ENCODE measurements around the gene HRH2. TPM values are rescaled to one million over a fixed set of nuclear protein-coding genes. Genes with fewer than 3 reads are reported as not detected.

Gene HRH2
- total RNA-seq, 1 experiment from 2014 or later, result 9.3 TPM

DNA sequence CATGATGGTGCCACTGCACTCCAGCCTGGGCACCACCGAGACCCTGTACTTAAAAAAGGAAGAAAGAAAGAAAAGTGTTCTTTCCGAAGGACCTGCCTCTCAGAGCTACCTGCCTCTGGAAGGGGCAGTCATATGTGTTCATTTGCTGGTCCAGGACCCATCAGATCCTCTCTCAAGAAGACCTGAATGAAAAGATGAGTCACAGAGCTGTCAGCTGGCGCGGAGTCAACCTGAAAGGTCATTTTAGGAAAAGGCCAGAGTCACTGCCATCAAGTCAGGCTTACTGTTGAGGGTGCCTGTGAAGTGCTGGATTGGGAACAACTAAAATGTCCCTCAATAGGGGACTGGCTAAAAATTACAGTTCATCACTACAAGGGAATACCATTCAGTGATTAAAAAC is 14.9 kb upstream of the HRH2 start:
- H3K36me3 Mint-ChIP-seq, result peaks cover 18% of the 10 kb centered on the region
- DNase-seq (ENCODE audit: low spot score) (no peak), ATAC-seq (no peak)
- no peak overlapping the region for H3K4me3 Mint-ChIP-seq
- TF ChIP-seq ZNF121 (CRISPR knock-in tag; IDR thresholded peaks at IDR 0.05) (no peak), CREB1 (CRISPR knock-in tag; IDR thresholded peaks at IDR 0.05) (no peak), NFATC4 (CRISPR knock-in tag; IDR thresholded peaks at IDR 0.05) (no peak), GTF2I (CRISPR knock-in tag; conservative IDR thresholded peaks at IDR 0.05) (no peak), JUN (CRISPR knock-in tag; IDR thresholded peaks at IDR 0.05) (no peak), SMAD4 (CRISPR knock-in tag; IDR thresholded peaks at IDR 0.05) (no peak), NFE2L1 (CRISPR knock-in tag; IDR thresholded peaks at IDR 0.05) (no peak), TP53 (CRISPR knock-in tag; IDR thresholded peaks at IDR 0.05) (no peak), EMX1 (CRISPR knock-in tag; IDR thresholded peaks at IDR 0.05) (no peak), FOXJ3 (CRISPR knock-in tag; IDR thresholded peaks at IDR 0.05; ENCODE audit: borderline replicate concordance) (no peak), SOX15 (CRISPR knock-in tag; IDR thresholded peaks at IDR 0.05) (no peak), FOXP1 (CRISPR knock-in tag; IDR thresholded peaks at IDR 0.05; ENCODE audit: borderline replicate concordance) (no peak)
- TF ChIP-seq, protein P1, sequence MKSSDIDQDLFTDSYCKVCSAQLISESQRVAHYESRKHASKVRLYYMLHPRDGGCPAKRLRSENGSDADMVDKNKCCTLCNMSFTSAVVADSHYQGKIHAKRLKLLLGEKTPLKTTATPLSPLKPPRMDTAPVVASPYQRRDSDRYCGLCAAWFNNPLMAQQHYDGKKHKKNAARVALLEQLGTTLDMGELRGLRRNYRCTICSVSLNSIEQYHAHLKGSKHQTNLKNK (CRISPR knock-in tag; IDR thresholded peaks at IDR 0.05), result no peak
- TF ChIP-seq, protein P2, sequence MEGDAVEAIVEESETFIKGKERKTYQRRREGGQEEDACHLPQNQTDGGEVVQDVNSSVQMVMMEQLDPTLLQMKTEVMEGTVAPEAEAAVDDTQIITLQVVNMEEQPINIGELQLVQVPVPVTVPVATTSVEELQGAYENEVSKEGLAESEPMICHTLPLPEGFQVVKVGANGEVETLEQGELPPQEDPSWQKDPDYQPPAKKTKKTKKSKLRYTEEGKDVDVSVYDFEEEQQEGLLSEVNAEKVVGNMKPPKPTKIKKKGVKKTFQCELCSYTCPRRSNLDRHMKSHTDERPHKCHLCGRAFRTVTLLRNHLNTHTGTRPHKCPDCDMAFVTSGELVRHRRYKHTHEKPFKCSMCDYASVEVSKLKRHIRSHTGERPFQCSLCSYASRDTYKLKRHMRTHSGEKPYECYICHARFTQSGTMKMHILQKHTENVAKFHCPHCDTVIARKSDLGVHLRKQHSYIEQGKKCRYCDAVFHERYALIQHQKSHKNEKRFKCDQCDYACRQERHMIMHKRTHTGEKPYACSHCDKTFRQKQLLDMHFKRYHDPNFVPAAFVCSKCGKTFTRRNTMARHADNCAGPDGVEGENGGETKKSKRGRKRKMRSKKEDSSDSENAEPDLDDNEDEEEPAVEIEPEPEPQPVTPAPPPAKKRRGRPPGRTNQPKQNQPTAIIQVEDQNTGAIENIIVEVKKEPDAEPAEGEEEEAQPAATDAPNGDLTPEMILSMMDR (IDR thresholded peaks at IDR 0.05), result no peak
- TF ChIP-seq, protein P3, sequence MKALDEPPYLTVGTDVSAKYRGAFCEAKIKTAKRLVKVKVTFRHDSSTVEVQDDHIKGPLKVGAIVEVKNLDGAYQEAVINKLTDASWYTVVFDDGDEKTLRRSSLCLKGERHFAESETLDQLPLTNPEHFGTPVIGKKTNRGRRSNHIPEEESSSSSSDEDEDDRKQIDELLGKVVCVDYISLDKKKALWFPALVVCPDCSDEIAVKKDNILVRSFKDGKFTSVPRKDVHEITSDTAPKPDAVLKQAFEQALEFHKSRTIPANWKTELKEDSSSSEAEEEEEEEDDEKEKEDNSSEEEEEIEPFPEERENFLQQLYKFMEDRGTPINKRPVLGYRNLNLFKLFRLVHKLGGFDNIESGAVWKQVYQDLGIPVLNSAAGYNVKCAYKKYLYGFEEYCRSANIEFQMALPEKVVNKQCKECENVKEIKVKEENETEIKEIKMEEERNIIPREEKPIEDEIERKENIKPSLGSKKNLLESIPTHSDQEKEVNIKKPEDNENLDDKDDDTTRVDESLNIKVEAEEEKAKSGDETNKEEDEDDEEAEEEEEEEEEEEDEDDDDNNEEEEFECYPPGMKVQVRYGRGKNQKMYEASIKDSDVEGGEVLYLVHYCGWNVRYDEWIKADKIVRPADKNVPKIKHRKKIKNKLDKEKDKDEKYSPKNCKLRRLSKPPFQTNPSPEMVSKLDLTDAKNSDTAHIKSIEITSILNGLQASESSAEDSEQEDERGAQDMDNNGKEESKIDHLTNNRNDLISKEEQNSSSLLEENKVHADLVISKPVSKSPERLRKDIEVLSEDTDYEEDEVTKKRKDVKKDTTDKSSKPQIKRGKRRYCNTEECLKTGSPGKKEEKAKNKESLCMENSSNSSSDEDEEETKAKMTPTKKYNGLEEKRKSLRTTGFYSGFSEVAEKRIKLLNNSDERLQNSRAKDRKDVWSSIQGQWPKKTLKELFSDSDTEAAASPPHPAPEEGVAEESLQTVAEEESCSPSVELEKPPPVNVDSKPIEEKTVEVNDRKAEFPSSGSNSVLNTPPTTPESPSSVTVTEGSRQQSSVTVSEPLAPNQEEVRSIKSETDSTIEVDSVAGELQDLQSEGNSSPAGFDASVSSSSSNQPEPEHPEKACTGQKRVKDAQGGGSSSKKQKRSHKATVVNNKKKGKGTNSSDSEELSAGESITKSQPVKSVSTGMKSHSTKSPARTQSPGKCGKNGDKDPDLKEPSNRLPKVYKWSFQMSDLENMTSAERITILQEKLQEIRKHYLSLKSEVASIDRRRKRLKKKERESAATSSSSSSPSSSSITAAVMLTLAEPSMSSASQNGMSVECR (CRISPR knock-in tag; IDR thresholded peaks at IDR 0.05; ENCODE audit: borderline replicate concordance), result no peak
- TF ChIP-seq, protein P4, sequence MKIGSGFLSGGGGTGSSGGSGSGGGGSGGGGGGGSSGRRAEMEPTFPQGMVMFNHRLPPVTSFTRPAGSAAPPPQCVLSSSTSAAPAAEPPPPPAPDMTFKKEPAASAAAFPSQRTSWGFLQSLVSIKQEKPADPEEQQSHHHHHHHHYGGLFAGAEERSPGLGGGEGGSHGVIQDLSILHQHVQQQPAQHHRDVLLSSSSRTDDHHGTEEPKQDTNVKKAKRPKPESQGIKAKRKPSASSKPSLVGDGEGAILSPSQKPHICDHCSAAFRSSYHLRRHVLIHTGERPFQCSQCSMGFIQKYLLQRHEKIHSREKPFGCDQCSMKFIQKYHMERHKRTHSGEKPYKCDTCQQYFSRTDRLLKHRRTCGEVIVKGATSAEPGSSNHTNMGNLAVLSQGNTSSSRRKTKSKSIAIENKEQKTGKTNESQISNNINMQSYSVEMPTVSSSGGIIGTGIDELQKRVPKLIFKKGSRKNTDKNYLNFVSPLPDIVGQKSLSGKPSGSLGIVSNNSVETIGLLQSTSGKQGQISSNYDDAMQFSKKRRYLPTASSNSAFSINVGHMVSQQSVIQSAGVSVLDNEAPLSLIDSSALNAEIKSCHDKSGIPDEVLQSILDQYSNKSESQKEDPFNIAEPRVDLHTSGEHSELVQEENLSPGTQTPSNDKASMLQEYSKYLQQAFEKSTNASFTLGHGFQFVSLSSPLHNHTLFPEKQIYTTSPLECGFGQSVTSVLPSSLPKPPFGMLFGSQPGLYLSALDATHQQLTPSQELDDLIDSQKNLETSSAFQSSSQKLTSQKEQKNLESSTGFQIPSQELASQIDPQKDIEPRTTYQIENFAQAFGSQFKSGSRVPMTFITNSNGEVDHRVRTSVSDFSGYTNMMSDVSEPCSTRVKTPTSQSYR (CRISPR knock-in tag; IDR thresholded peaks at IDR 0.05), result no peak
- TF ChIP-seq, protein P5, sequence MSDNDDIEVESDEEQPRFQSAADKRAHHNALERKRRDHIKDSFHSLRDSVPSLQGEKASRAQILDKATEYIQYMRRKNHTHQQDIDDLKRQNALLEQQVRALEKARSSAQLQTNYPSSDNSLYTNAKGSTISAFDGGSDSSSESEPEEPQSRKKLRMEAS (CRISPR knock-in tag; IDR thresholded peaks at IDR 0.05), result no peak
- TF ChIP-seq, protein P6, sequence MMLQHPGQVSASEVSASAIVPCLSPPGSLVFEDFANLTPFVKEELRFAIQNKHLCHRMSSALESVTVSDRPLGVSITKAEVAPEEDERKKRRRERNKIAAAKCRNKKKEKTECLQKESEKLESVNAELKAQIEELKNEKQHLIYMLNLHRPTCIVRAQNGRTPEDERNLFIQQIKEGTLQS (CRISPR knock-in tag; conservative IDR thresholded peaks at IDR 0.05), result no peak
- peaks cover 3% of the 10 kb centered on the region; the same call in 1 of the 2 replicates for H3K27me3 Mint-ChIP-seq (ENCODE audit: low read depth)
- peaks cover 29% of the 10 kb centered on the region for H3K4me1 Mint-ChIP-seq
- H3K9me3 Mint-ChIP-seq, result peaks cover 23% of the 10 kb centered on the region
- ChIA-PET POLR2A (no interaction called here), CTCF (interaction anchor here (0.9 kb wide), 1 partner anchor 76 kb away, joined by 4 read pairs; no protein-coding TSS in a partner anchor)
- 0 out of 2 replicates have a peak overlapping the region, but pooled peaks have one; percentile 6 for H3K27ac Mint-ChIP-seq

Measured in WTC11 (cell line).